Omental fat pad (tissue), 4 donors: ENCODE data around the gene MLST8. TPM values are rescaled to one million over a fixed set of nuclear protein-coding genes. Genes with fewer than 3 reads are reported as not detected.

ENCODE experiments used
- ATAC-seq: fragments of 150-250 bp; one replicate; pipeline ENCODE4 v1.9.1; 2016; ENCODE audit warnings: mild to moderate bottlenecking, moderate library complexity; ENCODE audit not compliant: low FRiP score
- DNase-seq: peaks from one replicate; pipeline ENCODE4 v3.0.0-alpha.2; 2019; ENCODE audit warnings: low spot score
- CTCF ChIP-seq, 3 donors: fragments of 450-650 bp; IDR thresholded peaks; one replicate each; pipeline ENCODE4 v1.5.1; 2016 to 2017; ENCODE audit warnings: antibody characterized with exemption in 3 of 3, mild to moderate bottlenecking in 3 of 3, moderate library complexity in 2 of 3
- total RNA-seq, 4 donors: library from RNA; depleted of rRNA; stranded (reverse); fragments of >200 nt; gene quantifications; one replicate each; pipeline ENCODE4 v1.1.0, GENCODE V29; 2016

The MLST8 gene
- total RNA-seq, 4 donors from 2014 or later = 29.8 to 44.6 (median 34.6) TPM

- ATAC-seq = no peak
- TF ChIP-seq CTCF (IDR thresholded peaks at IDR 0.05) = no peak
- DNase-seq = no peak
These were observed 9.7 kb upstream of the MLST8 start for GRCh38 chr16:2195322-2196161.

DNA sequence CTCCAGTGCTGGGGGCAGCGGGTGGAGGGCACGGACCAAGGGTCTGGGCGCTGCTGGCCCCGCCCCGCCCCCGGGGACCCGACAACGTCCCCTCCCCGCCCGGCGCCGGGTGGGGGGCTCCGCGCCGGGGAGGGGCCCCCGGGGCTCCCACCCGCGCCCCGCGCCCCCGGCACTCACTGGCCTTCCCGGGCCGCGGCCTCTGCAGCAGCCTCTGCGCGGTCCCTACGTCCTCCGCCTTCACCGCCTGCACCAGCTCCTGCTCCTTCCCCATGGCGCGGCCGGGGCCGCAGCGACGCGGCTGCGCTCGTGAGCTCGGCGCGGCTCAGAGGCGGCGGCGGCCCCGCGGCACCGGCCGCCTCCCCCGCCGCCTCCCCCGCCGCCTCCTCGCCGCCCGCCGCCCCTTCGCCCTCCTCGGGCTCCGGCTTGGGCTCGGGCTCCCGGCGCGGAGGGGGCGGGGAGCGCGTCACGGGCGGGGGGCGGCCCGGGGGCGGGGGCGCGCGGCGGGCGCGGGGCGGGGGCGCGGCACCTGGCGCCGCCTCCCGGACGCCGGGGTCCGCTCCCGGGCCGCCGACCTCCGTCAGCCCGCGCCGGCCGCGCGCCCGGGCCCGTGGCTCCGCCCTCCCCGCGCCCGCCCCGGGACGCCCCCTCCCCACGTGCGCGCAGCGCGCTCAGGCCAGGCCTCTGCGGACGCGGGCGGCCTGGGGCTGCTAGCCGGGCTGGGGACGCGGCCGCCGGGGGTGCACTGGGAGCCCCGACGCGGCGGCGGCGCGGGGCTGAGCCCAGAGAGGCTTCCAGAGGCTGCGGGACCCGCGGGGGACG lies 8.9 kb upstream of the MLST8 start, which contains the start of gene CASKIN1:
Gene CASKIN1 (minus strand): TSS at position 444 of the 819 bp plus-strand sequence. CDS start 173 bp downstream, at position 271.
- ATAC-seq (no peak), DNase-seq (no peak)
- no peak for TF ChIP-seq CTCF (IDR thresholded peaks at IDR 0.05)

- no peak for TF ChIP-seq CTCF (IDR thresholded peaks at IDR 0.05)
These were observed 8.2 kb upstream of the MLST8 start for GRCh38 chr16:2196981-2197511.

DNA sequence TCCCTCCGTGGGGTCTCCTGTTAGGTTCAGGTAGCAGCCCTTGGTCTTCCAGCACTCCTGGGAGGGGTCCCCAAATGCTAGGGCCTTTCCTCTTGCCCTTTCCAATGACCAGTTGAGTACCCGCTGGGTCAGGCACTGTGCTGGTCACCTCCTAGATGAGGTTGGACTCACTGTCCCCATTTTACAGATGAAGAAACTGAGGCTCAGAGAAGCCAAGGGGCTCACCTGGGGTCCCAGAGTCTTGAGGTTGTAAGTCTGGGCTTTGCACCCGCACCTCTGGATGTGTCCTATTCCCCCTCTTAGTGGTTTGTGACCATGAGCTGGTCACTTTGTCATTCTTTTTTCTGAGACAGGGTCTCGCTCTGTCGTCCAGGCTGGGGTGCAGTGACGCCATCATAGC lies 7.5 kb upstream of the MLST8 start:
- ATAC-seq = no peak
- TF ChIP-seq CTCF (IDR thresholded peaks at IDR 0.05) = no peak

More at GRCh38 chr16:2196981-2197511, 8.2 kb upstream of the MLST8 start:
- DNase-seq (no peak), ATAC-seq (no peak)

DNA sequence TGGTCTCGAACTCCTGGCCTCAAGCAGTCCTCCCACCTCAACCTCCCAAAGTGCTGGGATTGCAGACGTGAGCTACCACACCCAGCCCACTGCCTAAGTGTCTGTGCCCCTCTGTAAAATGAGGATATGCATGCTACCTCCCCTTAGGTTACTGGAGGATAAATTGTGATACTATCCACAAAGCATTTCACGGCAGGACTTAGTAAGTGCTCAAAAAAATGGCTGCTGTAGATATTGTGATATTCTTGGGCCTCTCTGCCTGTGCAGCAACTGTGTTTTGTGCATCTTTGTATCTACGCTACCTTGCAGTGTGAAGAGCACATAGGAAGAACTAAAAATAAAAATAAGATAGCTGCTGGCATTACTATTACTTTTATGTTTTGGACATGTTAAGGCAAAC lies 7.0 kb upstream of the MLST8 start:
- no peak for ATAC-seq
- no peak for TF ChIP-seq CTCF (IDR thresholded peaks at IDR 0.05)
- no peak for DNase-seq

More for the DNA sequence above, 7.5 kb upstream of the MLST8 start:
- DNase-seq = no peak

- DNase-seq = no peak
- TF ChIP-seq CTCF (IDR thresholded peaks at IDR 0.05) = no peak
- no peak for ATAC-seq
These were observed 6.2 kb upstream of the MLST8 start for GRCh38 chr16:2199095-2199494.
